Choroid plexus epithelial cell (primary cell): Measurements from ENCODE around the gene NOP53.

Source experiments
- DNase-seq: peaks from one replicate; pipeline ENCODE4 v3.0.0-alpha.2; 2010; ENCODE audit warnings: low read depth
- H3K4me3 ChIP-seq: 2 replicates; pipeline ENCODE4 v1.5.1; 2011; ENCODE audit warnings: low read depth, mild to moderate bottlenecking, control low read depth, low read length, moderate library complexity
- CTCF ChIP-seq: conservative IDR thresholded peaks from 2 replicates; pipeline ENCODE4 v1.5.1; 2011; ENCODE audit warnings: low read depth, mild to moderate bottlenecking, control low read depth, inconsistent platforms, low read length, moderate library complexity

NOP53 gene

GRCh38 chr19:47701717-47702552, 43.4 kb upstream of the NOP53 start:
- TF ChIP-seq CTCF = no peak
- no peak overlapping the region for H3K4me3 ChIP-seq
- DNase-seq = no peak

GRCh38 chr19:47702671-47703070, 42.7 kb upstream of the NOP53 start:
- H3K4me3 ChIP-seq = no peak overlapping the region
- no peak for DNase-seq
- TF ChIP-seq CTCF = no peak

GRCh38 chr19:47703301-47703700, 42.0 kb upstream of the NOP53 start:
- no peak for DNase-seq
- no peak for TF ChIP-seq CTCF
- H3K4me3 ChIP-seq = no peak overlapping the region

GRCh38 chr19:47704024-47704423, 41.3 kb upstream of the NOP53 start:
- peak; percentile 95 for DNase-seq
- no peak overlapping the region for H3K4me3 ChIP-seq
- no peak for TF ChIP-seq CTCF

- no peak overlapping the region for H3K4me3 ChIP-seq
- TF ChIP-seq CTCF = no peak
- no peak for DNase-seq
These were observed 40.7 kb upstream of the NOP53 start for GRCh38 chr19:47704656-47705055.

- H3K4me3 ChIP-seq = no peak overlapping the region
- DNase-seq = peak; percentile 87
- TF ChIP-seq CTCF = peak; percentile 96
These were observed 38.0 kb upstream of the NOP53 start for GRCh38 chr19:47707135-47707925.
